Measurements from ENCODE around the gene SSBP2. TPM values are rescaled to one million over a fixed set of nuclear protein-coding genes. Genes with fewer than 3 reads are reported as not detected.

Gene SSBP2
- total and polyA plus RNA-seq, 2 of the 8 experiments (the other 6 are each of a cell fraction or from before 2014, with no cell fraction given): 21.5 to 36.2 TPM

- no peak overlapping the region for H2BK20ac ChIP-seq (ENCODE audit: low read length)
- no peak for TF ChIP-seq BCL11A (IDR thresholded peaks at IDR 0.05; ENCODE audit: low read depth in 2 of 2, low read length in 2 of 2)
- no peak for TF ChIP-seq SUZ12 (IDR thresholded peaks at IDR 0.05; ENCODE audit: low read length)
These were observed 29.8 kb downstream of the SSBP2 start for GRCh38 chr5:81721049-81721448.

More at GRCh38 chr5:81721049-81721448, 29.8 kb downstream of the SSBP2 start:
- Histone ChIP-seq H3K18ac (ENCODE audit: extremely low read depth, low read length) (no peak overlapping the region), H2BK12ac (ENCODE audit: low read depth, low read length) (no peak overlapping the region), H4K5ac (ENCODE audit: insufficient read length, low read depth, low read length) (no peak overlapping the region), H3K4me1 (replicated peaks in 1 of 4; ENCODE audit: control insufficient read depth in 3 of 4, insufficient read depth in 4 of 4, low read length in 3 of 4) (peaks cover 0 to 16% (median 6%) of the 10 kb centered on the region in 4 experiments; a peak in 2 of 7 replicates), H3K23me2 (ENCODE audit: low read depth, low read length) (no peaks in the 10 kb centered on the region), H3K4ac (replicated peaks; ENCODE audit: insufficient read length, low read depth, low read length) (no peak overlapping the region), H3K79me2 (ENCODE audit: control insufficient read depth in 1 of 2, insufficient read depth in 2 of 2, low read length in 2 of 2) (peaks cover 0 to 6% of the 10 kb centered on the region in 2 experiments; a peak in 2 of 4 replicates), H3K36me3 (ENCODE audit: control insufficient read depth in 2 of 4, insufficient read depth in 4 of 4, low read length in 3 of 4) (no peaks in the 10 kb centered on the region), H2AK5ac (ENCODE audit: low read depth, low read length) (no peak overlapping the region), H4K91ac (replicated peaks; ENCODE audit: insufficient read length, low read length) (no peak overlapping the region), H2BK15ac (ENCODE audit: low read length) (no peak overlapping the region), H3K27me3 (replicated peaks in 1 of 4; ENCODE audit: control insufficient read depth in 3 of 4, extremely low read depth in 1 of 4, insufficient read depth in 3 of 4, low read length in 3 of 4) (no peaks in the 10 kb centered on the region), H3K27ac (ENCODE audit: low read depth, low read length) (no peak overlapping the region), H4K20me1 (replicated peaks in 1 of 2; ENCODE audit: control insufficient read depth in 1 of 2, insufficient read depth in 2 of 2, low read length in 2 of 2) (peaks cover 0 to 4% of the 10 kb centered on the region in 2 experiments), H3K4me2 (ENCODE audit: insufficient read depth in 1 of 2, low read depth in 2 of 2, low read length in 2 of 2) (no peak overlapping the region), H3K9me3 (ENCODE audit: insufficient read depth in 2 of 2, low read depth in 1 of 2, low read length in 1 of 2) (no peaks in the 10 kb centered on the region), H2BK120ac (replicated peaks; ENCODE audit: low read depth, low read length) (no peak overlapping the region), H3K9ac (replicated peaks in 1 of 4; ENCODE audit: extremely low read depth in 1 of 4, low read depth in 3 of 4, low read length in 3 of 4) (no peak overlapping the region), H2BK5ac (ENCODE audit: low read depth, low read length) (no peak overlapping the region), H3K79me1 (ENCODE audit: low read depth, low read length) (no peaks in the 10 kb centered on the region), H4K8ac (ENCODE audit: extremely low read depth, insufficient read depth, low read length) (no peak overlapping the region), H3K14ac (ENCODE audit: insufficient read length) (no peak overlapping the region), H3K4me3 (ENCODE audit: extremely low read depth in 1 of 4, insufficient read depth in 2 of 4, low read depth in 3 of 4, low read length in 4 of 4) (no peak overlapping the region), H3K23ac (ENCODE audit: insufficient read length) (no peak overlapping the region), H2AFZ (ENCODE audit: low read length) (no peak overlapping the region), H3K56ac (replicated peaks; ENCODE audit: insufficient read length, low read depth, low read length) (no peak overlapping the region)
- WGBS, 2 experiments (ENCODE audit: extremely low coverage in 1 of 2, insufficient coverage in 1 of 2, insufficient read length in 1 of 2, insufficient replicate concordance in 2 of 2, low coverage in 1 of 2, low lambda C conversion rate in 2 of 2, missing lambda C conversion rate in 1 of 2): 92% methylated on average over 2 of the region's 2 CpGs; no CpG with 5 or more reads in 1 of the 2 experiments
- DNase-seq (ENCODE audit: low read depth in 1 of 2, low spot score in 2 of 2): no peak
- no peak for FAIRE-seq
- ChIA-PET POLR2A (ENCODE audit: partially characterized antibody) (no interaction called here), CTCF (ENCODE audit: partially characterized antibody) (no interaction called here)
